WI38 (cell line): ENCODE measurements around the gene ACADL.
"Not testable (repeated sequence)": the region's sequence is repeated elsewhere in the genome, so short reads cannot be mapped to it uniquely, and the experiment has no call there.

ENCODE experiments used
- H3K4me3 ChIP-seq: 2 replicates; pipeline ENCODE4 v1.5.1; 2011; ENCODE audit warnings: low read depth, mild to moderate bottlenecking, control low read depth, low read length
- TF ChIP-seq, protein P1 (sequence below): IDR thresholded peaks from 2 replicates; pipeline ENCODE4 v1.5.1; 2012; ENCODE audit warnings: low read depth, mild to moderate bottlenecking, control low read depth, low read length

The ACADL gene

DNA sequence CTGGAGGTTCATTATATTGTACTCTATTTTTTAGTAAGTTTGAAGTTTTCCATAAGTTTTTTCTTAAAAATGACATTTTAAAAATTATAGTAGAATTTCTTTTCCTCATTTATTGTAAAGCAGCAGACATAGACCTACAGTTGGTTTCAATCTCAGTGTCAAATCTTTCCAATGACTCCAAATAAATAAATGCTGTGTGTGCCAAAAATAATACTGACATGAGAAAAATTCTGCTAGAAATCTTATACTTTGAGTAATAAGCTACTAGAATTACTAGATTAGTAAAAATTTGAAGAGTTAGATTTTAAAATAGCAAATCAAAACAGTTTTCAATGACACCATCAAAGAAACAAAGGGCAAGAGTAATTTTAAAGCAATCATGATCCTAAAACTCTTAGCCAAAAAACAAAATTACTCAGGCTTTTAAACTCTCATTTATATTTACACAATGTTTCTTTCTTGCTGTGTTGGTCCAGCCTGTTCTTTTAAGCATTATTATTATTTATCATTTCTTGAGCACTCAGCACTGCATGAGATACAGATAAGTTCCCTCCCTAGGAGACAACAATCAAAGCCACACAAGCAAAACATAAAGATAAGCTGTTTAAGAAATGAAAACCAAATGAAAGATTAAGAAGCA lies 45.8 kb downstream of the ACADL start:
- TF ChIP-seq, protein P1, sequence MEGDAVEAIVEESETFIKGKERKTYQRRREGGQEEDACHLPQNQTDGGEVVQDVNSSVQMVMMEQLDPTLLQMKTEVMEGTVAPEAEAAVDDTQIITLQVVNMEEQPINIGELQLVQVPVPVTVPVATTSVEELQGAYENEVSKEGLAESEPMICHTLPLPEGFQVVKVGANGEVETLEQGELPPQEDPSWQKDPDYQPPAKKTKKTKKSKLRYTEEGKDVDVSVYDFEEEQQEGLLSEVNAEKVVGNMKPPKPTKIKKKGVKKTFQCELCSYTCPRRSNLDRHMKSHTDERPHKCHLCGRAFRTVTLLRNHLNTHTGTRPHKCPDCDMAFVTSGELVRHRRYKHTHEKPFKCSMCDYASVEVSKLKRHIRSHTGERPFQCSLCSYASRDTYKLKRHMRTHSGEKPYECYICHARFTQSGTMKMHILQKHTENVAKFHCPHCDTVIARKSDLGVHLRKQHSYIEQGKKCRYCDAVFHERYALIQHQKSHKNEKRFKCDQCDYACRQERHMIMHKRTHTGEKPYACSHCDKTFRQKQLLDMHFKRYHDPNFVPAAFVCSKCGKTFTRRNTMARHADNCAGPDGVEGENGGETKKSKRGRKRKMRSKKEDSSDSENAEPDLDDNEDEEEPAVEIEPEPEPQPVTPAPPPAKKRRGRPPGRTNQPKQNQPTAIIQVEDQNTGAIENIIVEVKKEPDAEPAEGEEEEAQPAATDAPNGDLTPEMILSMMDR = no peak
- H3K4me3 ChIP-seq = no peak overlapping the region

DNA sequence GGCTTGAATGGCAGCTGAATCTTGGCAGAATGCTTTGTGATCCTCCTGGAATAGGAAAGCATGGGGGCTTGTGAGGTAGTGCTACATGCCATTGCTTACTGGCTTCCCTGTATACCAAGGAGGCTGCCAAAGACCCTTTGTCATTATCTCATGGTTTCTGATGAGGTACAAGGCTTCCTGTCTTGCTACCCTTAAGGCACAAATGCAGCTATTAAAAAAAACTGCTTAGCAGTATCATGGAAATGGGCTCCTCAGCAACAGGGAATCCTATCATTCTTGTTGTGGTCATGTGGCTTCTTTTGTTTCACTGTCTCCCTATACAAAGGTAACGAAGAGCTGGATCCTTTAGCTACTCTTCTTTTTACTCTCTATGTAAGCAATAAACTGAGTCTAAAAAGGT lies 47.5 kb downstream of the ACADL start:
- no peak overlapping the region for H3K4me3 ChIP-seq
- TF ChIP-seq, protein P1 = no peak

DNA sequence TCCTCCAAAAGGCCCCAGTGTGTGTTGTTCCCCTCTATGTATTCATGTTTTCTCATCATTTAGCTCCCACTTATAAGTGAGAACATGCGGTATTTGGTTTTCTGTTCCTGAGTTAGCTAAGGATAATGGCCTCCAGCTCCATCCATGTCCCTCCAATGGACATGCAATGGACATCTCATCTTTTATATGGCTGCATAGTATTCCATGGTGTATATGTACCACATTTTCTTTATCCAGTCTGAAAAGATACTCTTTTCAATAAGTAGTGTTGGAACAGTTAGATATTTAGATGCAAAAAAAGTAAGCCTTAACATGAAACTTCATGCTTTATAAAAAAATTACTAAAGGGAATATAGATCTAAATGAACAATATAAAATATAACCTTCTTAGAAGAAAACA lies 48.1 kb downstream of the ACADL start:
- H3K4me3 ChIP-seq = not testable (repeated sequence)

DNA sequence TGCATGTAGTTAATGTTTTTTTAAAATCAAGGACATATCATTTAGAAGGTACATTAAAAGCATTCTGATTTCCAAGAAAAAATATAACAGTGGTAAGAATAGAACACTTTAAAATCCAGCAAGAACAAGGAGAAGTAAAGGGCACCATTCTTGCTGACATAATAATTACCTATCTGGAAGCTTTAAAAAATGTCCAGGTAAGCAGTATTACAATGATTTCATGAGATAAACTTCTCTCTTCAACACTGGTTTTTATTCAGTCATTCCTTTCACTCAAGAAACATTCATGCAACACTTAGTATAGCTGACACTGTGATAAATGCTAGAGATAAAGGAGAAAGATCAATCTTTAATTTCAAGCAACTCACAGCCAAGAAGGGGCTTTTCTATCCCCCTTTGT lies 51.2 kb downstream of the ACADL start:
- TF ChIP-seq, protein P1 = no peak
- no peak overlapping the region for H3K4me3 ChIP-seq

DNA sequence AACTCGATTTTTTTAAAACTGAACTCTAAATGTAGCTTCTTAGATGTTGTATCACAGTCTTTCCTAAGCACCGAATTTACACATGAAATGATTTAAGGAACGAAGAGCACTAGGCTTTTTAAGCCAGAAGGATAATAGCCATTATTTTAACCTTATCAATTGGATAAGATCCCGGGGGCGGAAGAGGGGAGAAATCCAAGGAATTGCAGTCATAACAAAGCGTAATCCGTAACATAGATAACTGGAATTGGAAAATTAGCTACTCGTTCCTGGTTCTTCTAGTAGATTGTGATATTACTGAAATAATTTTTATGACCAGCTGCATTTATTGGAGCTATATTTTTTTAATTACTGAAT lies 53.0 kb downstream of the ACADL start:
- peak overlapping the region; percentile 65 for H3K4me3 ChIP-seq
- TF ChIP-seq, protein P1 = no peak

DNA sequence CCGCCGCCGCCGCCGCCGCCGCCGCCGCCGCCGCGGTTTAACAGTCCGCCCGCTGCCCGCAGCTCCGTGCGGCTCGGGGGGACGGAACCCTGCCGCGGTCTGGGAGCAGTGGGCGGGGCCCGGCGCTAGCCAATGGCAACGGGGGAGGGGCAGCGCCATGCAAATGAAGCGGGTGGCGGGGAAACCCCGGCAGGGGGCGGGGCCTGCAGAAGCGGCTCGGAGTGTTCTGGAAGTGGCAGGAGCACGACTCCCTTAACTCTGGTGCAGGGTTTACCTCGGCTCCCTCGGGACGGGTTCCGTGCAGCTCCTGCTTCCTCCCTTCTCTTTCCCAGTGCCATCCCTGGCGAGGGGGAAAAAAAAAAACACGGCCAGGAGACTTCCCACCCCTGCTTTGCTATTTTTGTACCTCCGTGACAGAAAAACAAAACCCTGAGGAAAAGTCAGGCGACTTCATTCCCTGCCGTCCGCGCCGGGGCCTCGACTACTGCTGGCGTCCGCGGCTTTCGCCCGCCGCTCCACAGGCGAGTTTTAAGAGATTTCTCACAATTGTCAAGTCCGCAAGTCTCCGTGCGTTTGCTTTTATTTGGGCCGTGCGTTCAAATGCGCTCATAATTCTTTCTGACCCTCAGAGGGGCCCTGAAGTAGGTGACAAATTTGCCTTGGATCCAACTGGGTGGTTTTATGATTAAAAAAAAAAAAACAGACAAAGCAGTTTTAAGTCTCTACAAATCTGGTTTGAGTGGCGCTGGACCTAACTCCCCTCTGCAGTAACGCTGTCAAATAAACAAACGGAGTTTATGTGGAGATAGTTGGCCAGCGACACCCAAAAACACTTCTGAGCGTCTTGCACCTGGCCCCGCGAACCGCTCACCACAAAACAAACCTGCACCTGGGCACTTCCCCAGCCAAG lies 53.7 kb downstream of the ACADL start, which contains the start of gene KANSL1L:
Gene KANSL1L (minus strand): TSS at position 101 of the 910 bp plus-strand sequence. CDS start 16,827 bp downstream, outside the sequence.
- peak within 1 kb of the TSS; percentile 78 for H3K4me3 ChIP-seq
- TF ChIP-seq, protein P1 = no peak

DNA sequence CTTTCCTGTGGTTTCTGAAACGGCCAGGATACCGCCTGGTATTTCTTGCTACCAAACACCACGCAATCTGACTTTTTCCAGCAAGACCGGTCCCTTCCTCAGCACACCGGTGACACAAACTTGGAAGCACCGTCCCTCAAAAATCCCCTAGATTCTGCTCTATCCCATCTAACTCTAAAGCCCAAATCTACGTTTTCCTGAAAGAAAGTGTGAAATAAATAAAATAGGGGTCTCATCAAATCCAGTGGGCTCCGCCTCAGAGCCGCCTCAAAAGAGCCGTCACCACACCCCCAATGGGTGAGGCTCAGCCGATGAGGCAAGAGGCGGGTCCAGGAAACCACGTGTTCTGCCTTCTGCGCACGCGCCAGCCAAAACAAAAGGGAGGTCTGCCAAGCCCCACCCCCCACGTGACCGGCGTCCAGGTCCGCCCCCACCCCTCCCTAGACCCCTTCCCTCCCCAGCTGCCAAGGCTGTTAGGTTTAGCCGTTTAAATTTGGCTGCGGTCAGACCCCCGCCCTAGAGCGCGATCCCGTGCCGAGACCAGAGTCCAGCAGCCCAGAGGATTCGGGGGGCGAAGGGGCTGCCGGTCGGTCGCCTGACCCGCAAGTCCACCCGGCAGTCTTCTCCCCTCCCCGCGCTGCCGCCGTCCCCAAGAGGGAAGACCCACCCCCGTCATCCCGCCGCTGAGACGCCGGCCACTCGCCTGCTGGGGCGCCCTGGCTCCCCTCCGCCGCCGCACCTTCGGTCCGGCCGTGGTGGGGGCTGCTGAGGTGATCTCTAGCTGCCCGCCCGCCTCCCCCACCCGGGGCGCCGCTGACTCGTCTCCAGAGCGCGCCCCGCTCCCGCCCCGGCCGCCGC lies 54.6 kb downstream of the ACADL start:
- TF ChIP-seq, protein P1 = no peak
- H3K4me3 ChIP-seq = peak overlapping the region; percentile 78
